ENCODE measurements around the gene SND1. TPM values are rescaled to one million over a fixed set of nuclear protein-coding genes. Genes with fewer than 3 reads are reported as not detected.

SND1 gene
- total and polyA plus RNA-seq, 2 donors (not counting 3 experiments of a cell fraction or from before 2014, with no cell fraction given): 116 to 249 TPM

DNA sequence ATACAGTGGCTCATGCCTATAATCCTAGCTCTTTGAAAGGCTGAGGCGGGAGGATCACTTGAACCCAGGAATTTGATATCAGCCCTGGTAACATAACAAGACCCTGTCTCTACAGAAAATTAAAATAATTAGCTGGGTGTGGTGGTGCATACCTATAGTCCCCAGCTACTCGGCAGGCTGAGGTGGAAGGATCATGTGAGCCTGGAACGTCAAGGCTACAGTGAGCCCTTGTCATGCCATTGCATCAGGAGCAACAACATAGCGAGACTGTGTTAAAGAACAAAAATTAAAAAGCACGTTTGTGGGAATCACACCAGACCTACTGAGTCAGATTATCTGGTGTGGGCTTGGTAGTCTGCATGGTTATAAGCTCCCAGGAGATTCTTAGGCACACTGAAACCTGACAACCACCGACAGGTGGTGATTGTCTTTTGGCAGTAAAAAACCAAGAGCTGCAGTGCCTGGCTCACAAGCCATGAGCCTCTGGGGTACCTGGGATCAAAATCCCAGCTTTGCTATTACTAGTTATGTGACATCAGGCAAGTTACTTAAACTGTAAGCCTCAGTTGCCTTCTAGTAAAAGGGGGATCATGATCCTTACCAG, 146.9 kb downstream of the SND1 start:
- CTCF ChIA-PET: no interaction called here
- dilution Hi-C loops (cut with MboI; ENCODE audit: extremely low pct_ligation_motif_present, low sequenced_read_pairs): no loop called here

More for the DNA sequence above, 146.9 kb downstream of the SND1 start:
- no peak overlapping the region for H2AFZ ChIP-seq (ENCODE audit: low read depth, low read length)
- no peaks in the 10 kb centered on the region for H3K27me3 ChIP-seq (ENCODE audit: control insufficient read depth in 2 of 2, insufficient read depth in 2 of 2, low read length in 2 of 2)
- FAIRE-seq: no peak
- H3K79me2 ChIP-seq (ENCODE audit: control insufficient read depth, insufficient read depth, low read length): peaks cover 58% of the 10 kb centered on the region
- POLR2A ChIA-PET: no interaction called here
- no peak overlapping the region for H3K9ac ChIP-seq (replicated peaks; ENCODE audit: extremely low read depth, insufficient read depth, low read length)
- no peaks in the 10 kb centered on the region for H3K9me3 ChIP-seq (replicated peaks; ENCODE audit: control insufficient read depth, insufficient read depth, low read length)
- H3K9me1 ChIP-seq (replicated peaks; ENCODE audit: control insufficient read depth, extremely low read depth, insufficient read depth, low read length): no peaks in the 10 kb centered on the region
- H4K20me1 ChIP-seq (replicated peaks; ENCODE audit: control insufficient read depth, extremely low read depth, insufficient read depth, low read length): peaks cover 5% of the 10 kb centered on the region
- H3K4me2 ChIP-seq (ENCODE audit: insufficient read depth, low read length): no peak overlapping the region
- H3K4me1 ChIP-seq (ENCODE audit: control insufficient read depth, extremely low read depth, insufficient read depth, low read length): no peaks in the 10 kb centered on the region
- intact Hi-C loops (cut with micrococcal nuclease): no loop called here
- no peak for DNase-seq (ENCODE audit: low read depth, low spot score)
- no TSS peak for BruUV-seq (replicated peaks)
- no peak overlapping the region for H3K4me3 ChIP-seq (replicated peaks in 1 of 3; ENCODE audit: insufficient read depth in 1 of 3, low read depth in 1 of 3, low read length in 3 of 3)
- H3K27ac ChIP-seq (ENCODE audit: insufficient read depth, low read depth, low read length): no peak overlapping the region
- H3K36me3 ChIP-seq (ENCODE audit: control insufficient read depth in 2 of 2, extremely low read depth in 1 of 2, insufficient read depth in 2 of 2, low read length in 2 of 2): no peaks in the 10 kb centered on the region
- TF ChIP-seq GATA2 (IDR thresholded peaks at IDR 0.05; ENCODE audit: insufficient read depth, insufficient read length, low read depth, low read length) (no peak), MYC (IDR thresholded peaks at IDR 0.05; ENCODE audit: low read depth, low read length) (no peak), POLR2AphosphoS5 (IDR thresholded peaks at IDR 0.05; ENCODE audit: insufficient read depth, low read depth, low read length) (no peak), EZH2 (IDR thresholded peaks at IDR 0.05; ENCODE audit: borderline replicate concordance, low read depth, low read length, severe bottlenecking) (no peak), POLR2A (IDR thresholded peaks at IDR 0.05; ENCODE audit: low read depth, low read length) (no peak), FOS (IDR thresholded peaks at IDR 0.05; ENCODE audit: borderline replicate concordance, insufficient read depth, low read length) (no peak), JUN (IDR thresholded peaks at IDR 0.05; ENCODE audit: borderline replicate concordance, insufficient read depth, insufficient read length, low read depth) (no peak)
- TF ChIP-seq, protein P1, sequence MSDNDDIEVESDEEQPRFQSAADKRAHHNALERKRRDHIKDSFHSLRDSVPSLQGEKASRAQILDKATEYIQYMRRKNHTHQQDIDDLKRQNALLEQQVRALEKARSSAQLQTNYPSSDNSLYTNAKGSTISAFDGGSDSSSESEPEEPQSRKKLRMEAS (IDR thresholded peaks at IDR 0.05; ENCODE audit: insufficient read depth, insufficient read length): no peak
- TF ChIP-seq, protein P2, sequence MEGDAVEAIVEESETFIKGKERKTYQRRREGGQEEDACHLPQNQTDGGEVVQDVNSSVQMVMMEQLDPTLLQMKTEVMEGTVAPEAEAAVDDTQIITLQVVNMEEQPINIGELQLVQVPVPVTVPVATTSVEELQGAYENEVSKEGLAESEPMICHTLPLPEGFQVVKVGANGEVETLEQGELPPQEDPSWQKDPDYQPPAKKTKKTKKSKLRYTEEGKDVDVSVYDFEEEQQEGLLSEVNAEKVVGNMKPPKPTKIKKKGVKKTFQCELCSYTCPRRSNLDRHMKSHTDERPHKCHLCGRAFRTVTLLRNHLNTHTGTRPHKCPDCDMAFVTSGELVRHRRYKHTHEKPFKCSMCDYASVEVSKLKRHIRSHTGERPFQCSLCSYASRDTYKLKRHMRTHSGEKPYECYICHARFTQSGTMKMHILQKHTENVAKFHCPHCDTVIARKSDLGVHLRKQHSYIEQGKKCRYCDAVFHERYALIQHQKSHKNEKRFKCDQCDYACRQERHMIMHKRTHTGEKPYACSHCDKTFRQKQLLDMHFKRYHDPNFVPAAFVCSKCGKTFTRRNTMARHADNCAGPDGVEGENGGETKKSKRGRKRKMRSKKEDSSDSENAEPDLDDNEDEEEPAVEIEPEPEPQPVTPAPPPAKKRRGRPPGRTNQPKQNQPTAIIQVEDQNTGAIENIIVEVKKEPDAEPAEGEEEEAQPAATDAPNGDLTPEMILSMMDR (IDR thresholded peaks at IDR 0.05; ENCODE audit: extremely low read depth in 1 of 2, insufficient read depth in 1 of 2, low read depth in 1 of 2, low read length in 2 of 2): no peak

Data from endothelial cell of umbilical vein (primary cell).